MM.1S (cell line): ENCODE measurements around the gene RND1.

ENCODE experiments used
- CTCF ChIP-seq: fragments of 300-600 bp; sonication (generic); IDR thresholded peaks from 2 replicates; pipeline ENCODE4 v1.5.1; 2016; ENCODE audit warnings: antibody characterized with exemption, low read length, mixed read lengths
- EZH2 ChIP-seq: fragments of 300-600 bp; sonication (generic); optimal IDR thresholded peaks from 2 replicates; pipeline ENCODE3; 2017; ENCODE audit warnings: low read depth, mild to moderate bottlenecking, antibody characterized with exemption, low read length, mixed read lengths
- EZH2phosphoT487 ChIP-seq: fragments of 300-600 bp; sonication (generic); IDR thresholded peaks from 2 replicates; pipeline ENCODE4 v1.6.1; 2018; ENCODE audit warnings: antibody characterized with exemption, low read length

GRCh38 chr12:48832321-48833060 lies 33.2 kb downstream of the RND1 start:
- no peak for TF ChIP-seq CTCF
- no peak for TF ChIP-seq EZH2phosphoT487
- TF ChIP-seq EZH2, result no peak
